Prostate gland (tissue), 2 donors: ENCODE data around the gene CXXC1. TPM values are rescaled to one million over a fixed set of nuclear protein-coding genes. Genes with fewer than 3 reads are reported as not detected.

Experiments
- DNase-seq: peaks from one replicate; pipeline ENCODE4 v3.0.0-alpha.2; 2019; ENCODE audit warnings: low spot score
- H3K27ac ChIP-seq, 2 donors: fragments of 200-600 bp; sonication (generic); 2 replicates each; pipeline ENCODE4 v1.5.1; 2017 to 2019
- H3K27me3 ChIP-seq: fragments of 200-600 bp; sonication (generic); replicated peaks from 2 replicates; pipeline ENCODE4 v1.5.1; 2019; ENCODE audit not compliant: insufficient read depth
- H3K36me3 ChIP-seq, 2 donors: fragments of 200-600 bp; sonication (generic); 1 replicate in 1 of 2; 2 replicates in 1 of 2; pipeline versions ENCODE4 v1.5.1 to v1.8.1; 2017 to 2019
- H3K4me1 ChIP-seq: fragments of 200-600 bp; sonication (generic); replicated peaks from 2 replicates; pipeline ENCODE4 v1.5.1; 2019
- H3K4me3 ChIP-seq, 2 donors: fragments of 200-600 bp; sonication (generic); 2 replicates each; pipeline ENCODE4 v1.5.1; 2017 to 2019
- H3K9me3 ChIP-seq: fragments of 200-600 bp; sonication (generic); 2 replicates; pipeline ENCODE4 v1.5.1; 2017
- CTCF ChIP-seq, 4 experiments: fragments of 200-600 bp in 2 of 4; fragments of 450-650 bp in 2 of 4; sonication (generic) in 2 of 4; IDR thresholded peaks; 1 replicate in 3 of 4; 2 replicates in 1 of 4; pipeline ENCODE4 v1.5.1; 2016 to 2019; ENCODE audit warnings: antibody characterized with exemption in 4 of 4, mild to moderate bottlenecking in 2 of 4, moderate library complexity in 2 of 4
- POLR2A ChIP-seq: fragments of 450-650 bp; IDR thresholded peaks from one replicate; pipeline ENCODE4 v1.6.1; 2016; ENCODE audit warnings: antibody characterized with exemption, mild to moderate bottlenecking
- POLR2AphosphoS5 ChIP-seq: sonication (generic); formaldehyde crosslinking; IDR thresholded peaks from one replicate; pipeline ENCODE4 v1.6.1; 2017; ENCODE audit warnings: antibody characterized with exemption
- WGBS: methylation state at CpG from one replicate; pipeline ENCODE4 v1.1.5; 2018; 5-methylcytosine and 5-hydroxymethylcytosine counted together
- intact Hi-C: fragments of 100-400 bp; cut with DNase I; formaldehyde crosslinking; loops from one replicate; pipeline ENCODE4 v1.14.2; 2022
- small RNA-seq, 2 donors: library from RNA; depleted of rRNA; stranded (forward); fragments of <200 nt; gene quantifications; one replicate each; pipeline ENCODE3, GENCODE V24; 2016
- total RNA-seq, 2 donors: library from RNA; depleted of rRNA; stranded (reverse); fragments of >200 nt; gene quantifications; one replicate each; pipeline ENCODE4 v1.1.0, GENCODE V29; 2016

The CXXC1 gene
- total RNA-seq, 2 donors from 2014 or later = 61.9 to 87.4 TPM

GRCh38 chr18:50232419-50232818, 55.1 kb downstream of the CXXC1 start:
- no peaks in the 10 kb centered on the region for H3K4me1 ChIP-seq
- TF ChIP-seq POLR2AphosphoS5 (no peak), POLR2A (no peak), CTCF (IDR thresholded peaks at IDR 0.05) (no peak)
- no peaks in the 10 kb centered on the region for H3K9me3 ChIP-seq
- no peaks in the 10 kb centered on the region for H3K36me3 ChIP-seq
- intact Hi-C loops = no loop called here
- no peak overlapping the region for H3K27ac ChIP-seq
- DNase-seq = no peak
- H3K27me3 ChIP-seq = no peaks in the 10 kb centered on the region
- no peak overlapping the region for H3K4me3 ChIP-seq
- WGBS = 73% methylated on average over 2 of the region's 2 CpGs

Small RNA genes lying within 50 kb of the gene (small RNA-seq; reads per million reads assigned to genes)
- gene RNA5SP458 = 0.28 to 1.5 reads per million in 2 donors

Other genes starting within 250 kb of the CXXC1 start
- 10 to 100 TPM; 28.5 to 31.1 TPM for gene MYO5B, start 92.5 kb downstream of the CXXC1 start, total RNA-seq
- gene CFAP53, start 21.2 kb downstream of the CXXC1 start, total RNA-seq = 1 to 10 TPM in 1 of 2 donors, under 1 TPM in 1; 0.59 to 4.7 TPM
- gene MBD1, start 6.2 kb downstream of the CXXC1 start, total RNA-seq = 100 to 1,000 TPM in 1 of 2 donors, 10 to 100 TPM in 1; 65.4 to 121 TPM
- 1 to 10 TPM; 2.6 to 2.7 TPM for gene SKA1, start 87.4 kb upstream of the CXXC1 start, total RNA-seq